HCT116 (cell line): ENCODE results near the gene HEPN1. TPM values are rescaled to one million over a fixed set of nuclear protein-coding genes. Genes with fewer than 3 reads are reported as not detected.
A peak's percentile ranks its signal among the peaks of the same experiment; 100 is the strongest.

Source experiments
- ATAC-seq: fragments of 200-7000 bp; cut with Tn5 transposase; 2 replicates; pipeline ENCODE4 v1.9.1; 2020; ENCODE audit warnings: mild to moderate bottlenecking, moderate library complexity
- BruUV-seq: library from RNA; stranded (reverse); fragments of 400-500 nt; replicated peaks from 2 replicates; lab custom pipeline; 2021; lab: Mats Ljungman, UMichigan
- CTCF ChIA-PET: fragments of 300-600 bp; sonication (Branson Sonifier 250); formaldehyde crosslinking; loops from one replicate; lab custom pipeline; 2021; ENCODE audit warnings: antibody characterized with exemption; lab: Charles Lee
- POLR2A ChIA-PET: fragments of 300-600, 350-600 bp; sonication (Branson Sonifier 250); formaldehyde crosslinking; loops from one replicate; lab custom pipeline; 2021; ENCODE audit warnings: antibody characterized with exemption; lab: Charles Lee
- RAD21 ChIA-PET, 2 experiments: fragments of 300-600 bp; sonication (Branson Sonifier 250); formaldehyde crosslinking; loops; one replicate each; lab custom pipeline; 2023; ENCODE audit warnings: low total read pairs in 2 of 2; ENCODE audit not compliant: uncharacterized antibody in 2 of 2, unreplicated experiment in 2 of 2, low non-redundant PET in 1 of 2; lab: Charles Lee
- DNase-seq: peaks from one replicate; pipeline ENCODE4 v3.0.0-alpha.2; 2010; ENCODE audit warnings: low read depth, low spot score
- H2AFZ ChIP-seq: fragments of 200-600 bp; shearing (Covaris generic), sonication (generic); 2 replicates; pipeline ENCODE4 v1.6.1; 2017; ENCODE audit warnings: low read depth, mixed run types, mixed read lengths, antibody characterized with exemption, low read length; ENCODE audit not compliant: poor library complexity, severe bottlenecking
- H3K27ac ChIP-seq: 2 replicates; pipeline ENCODE4 v1.5.1; 2012; ENCODE audit warnings: low read depth, low read length
- H3K27me3 ChIP-seq: fragments of 200-600 bp; sonication (generic); 2 replicates; pipeline ENCODE4 v1.6.1; 2016; ENCODE audit warnings: mixed run types, low read length, mixed read lengths; ENCODE audit not compliant: insufficient read depth
- H3K36me3 ChIP-seq, 2 experiments: fragments of 200-500 bp in 1 of 2; fragments of 200-600 bp in 1 of 2; sonication (Bioruptor generic) in 1 of 2; sonication (generic) in 1 of 2; 2 replicates each; pipeline versions ENCODE4 v1.5.1 to v1.6.1; 2014 to 2016; ENCODE audit warnings: low read length in 2 of 2, inconsistent platforms in 1 of 2, mixed read lengths in 1 of 2, mixed run types in 1 of 2; ENCODE audit not compliant: insufficient read depth in 2 of 2, control insufficient read depth in 1 of 2
- H3K4me1 ChIP-seq, 2 experiments: fragments of 200-600 bp in 1 of 2; sonication (generic) in 1 of 2; 2 replicates each; pipeline versions ENCODE4 v1.5.1 to v1.6.1; 2012 to 2017; ENCODE audit warnings: low read length in 2 of 2, inconsistent platforms in 1 of 2, mild to moderate bottlenecking in 1 of 2, mixed read lengths in 1 of 2, mixed run types in 1 of 2, moderate library complexity in 1 of 2; ENCODE audit not compliant: insufficient read depth in 2 of 2, control insufficient read depth in 1 of 2
- H3K4me2 ChIP-seq: fragments of 200-600 bp; sonication (generic); 2 replicates; pipeline ENCODE4 v1.6.1; 2017; ENCODE audit warnings: mixed run types, low read length, mixed read lengths
- H3K4me3 ChIP-seq, 2 experiments: fragments of 200-600 bp in 1 of 2; sonication (generic) in 1 of 2; replicated peaks in 1 of 2; 2 replicates each; pipeline ENCODE4 v1.5.1; 2011 to 2016; ENCODE audit warnings: low read length in 2 of 2, control low read depth in 1 of 2, low read depth in 1 of 2, mild to moderate bottlenecking in 1 of 2, mixed read lengths in 1 of 2, mixed run types in 1 of 2
- H3K79me2 ChIP-seq: fragments of 200-600 bp; sonication (generic); 2 replicates; pipeline ENCODE4 v1.6.1; 2017; ENCODE audit warnings: mild to moderate bottlenecking, mixed run types, low read length, moderate library complexity, mixed read lengths; ENCODE audit not compliant: insufficient read depth
- H3K9ac ChIP-seq: fragments of 200-600 bp; sonication (generic); 2 replicates; pipeline ENCODE4 v1.6.1; 2016; ENCODE audit warnings: low read length, mixed read lengths
- H3K9me2 ChIP-seq: fragments of 200-600 bp; sonication (generic), shearing (Covaris generic); 2 replicates; pipeline ENCODE4 v1.6.1; 2017; ENCODE audit warnings: mixed run types, mild to moderate bottlenecking, moderate library complexity; ENCODE audit not compliant: insufficient read depth
- H3K9me3 ChIP-seq, 2 experiments: fragments of 200-500 bp in 1 of 2; fragments of 200-600 bp in 1 of 2; sonication (Bioruptor generic) in 1 of 2; sonication (generic) in 1 of 2; 2 replicates each; pipeline ENCODE4 v1.6.1; 2014 to 2017; ENCODE audit warnings: low read length in 2 of 2, mixed read lengths in 2 of 2, inconsistent platforms in 1 of 2, low read depth in 1 of 2, mild to moderate bottlenecking in 1 of 2, mixed run types in 1 of 2, moderate library complexity in 1 of 2; ENCODE audit not compliant: control insufficient read depth in 1 of 2, insufficient read depth in 1 of 2
- H4K20me1 ChIP-seq: fragments of 200-600 bp; sonication (generic), shearing (Covaris generic); 2 replicates; pipeline ENCODE4 v1.6.1; 2017; ENCODE audit warnings: mixed run types, mild to moderate bottlenecking, moderate library complexity; ENCODE audit not compliant: insufficient read depth
- CBX3 ChIP-seq: IDR thresholded peaks from 2 replicates; pipeline ENCODE4 v1.6.1; 2012; ENCODE audit warnings: low read depth
- CEBPB ChIP-seq: IDR thresholded peaks from 2 replicates; pipeline ENCODE4 v1.6.1; 2012; ENCODE audit warnings: low read depth
- EGR1 ChIP-seq: IDR thresholded peaks from 2 replicates; pipeline ENCODE4 v1.6.1; 2012; ENCODE audit warnings: low read depth
- ELF1 ChIP-seq: IDR thresholded peaks from 2 replicates; pipeline ENCODE4 v1.6.1; 2012; ENCODE audit warnings: low read depth, borderline replicate concordance
- EZH2 ChIP-seq: fragments of 200-600 bp; sonication (generic); IDR thresholded peaks from 2 replicates; pipeline ENCODE4 v1.6.1; 2017; ENCODE audit warnings: antibody characterized with exemption, mixed run types
- FOSL1 ChIP-seq: IDR thresholded peaks from 2 replicates; pipeline ENCODE4 v1.6.1; 2012; ENCODE audit warnings: low read depth
- JUND ChIP-seq: IDR thresholded peaks from 2 replicates; pipeline ENCODE4 v1.6.1; 2012
- POLR2A ChIP-seq: IDR thresholded peaks from 2 replicates; pipeline ENCODE4 v1.7.0; 2011; ENCODE audit warnings: borderline replicate concordance; ENCODE audit not compliant: insufficient read depth, insufficient read length; ENCODE audit errors: extremely low read depth
- SIN3A ChIP-seq: IDR thresholded peaks from 2 replicates; pipeline ENCODE4 v1.6.1; 2012; ENCODE audit warnings: low read depth
- SP1 ChIP-seq: IDR thresholded peaks from 2 replicates; pipeline ENCODE4 v1.6.1; 2012; ENCODE audit warnings: low read depth
- SRF ChIP-seq: IDR thresholded peaks from 2 replicates; pipeline ENCODE4 v1.6.1; 2012; ENCODE audit warnings: low read depth
- TCF7L2 ChIP-seq: IDR thresholded peaks from 2 replicates; pipeline ENCODE4 v1.7.0; 2011; ENCODE audit warnings: borderline replicate concordance, inconsistent platforms; ENCODE audit not compliant: insufficient read depth, insufficient read length; ENCODE audit errors: extremely low read depth
- YY1 ChIP-seq: IDR thresholded peaks from 2 replicates; pipeline ENCODE4 v1.6.1; 2011; ENCODE audit warnings: low read length, low read depth, moderate library complexity, mild to moderate bottlenecking; ENCODE audit not compliant: insufficient replicate concordance; ENCODE audit errors: extremely low read depth
- ZFX ChIP-seq: fragments of 450-650 bp; IDR thresholded peaks from 2 replicates; pipeline ENCODE4 v1.6.1; 2017
- ZNF274 ChIP-seq: fragments of 200-500 bp; sonication (Bioruptor generic); IDR thresholded peaks from 2 replicates; pipeline ENCODE4 v1.6.1; 2014; ENCODE audit warnings: mild to moderate bottlenecking, low read depth, low read length, inconsistent platforms
- intact Hi-C: fragments of 100-400 bp; cut with micrococcal nuclease; formaldehyde crosslinking; loops from 2 replicates; pipeline ENCODE4 v1.10.0; 2022
- total RNA-seq: library from RNA; stranded (reverse); gene quantifications from one replicate; pipeline ENCODE4 v1.2.1, GENCODE V29; 2021; ENCODE audit not compliant: unreplicated experiment
- TF ChIP-seq, protein P1 (sequence below): IDR thresholded peaks from 2 replicates; pipeline ENCODE4 v1.6.1; 2012; ENCODE audit warnings: low read depth
- TF ChIP-seq, protein P2 (sequence below): IDR thresholded peaks from 2 replicates; pipeline ENCODE4 v1.6.1; 2011; ENCODE audit warnings: mild to moderate bottlenecking, low read length, moderate library complexity; ENCODE audit not compliant: insufficient replicate concordance; ENCODE audit errors: extremely low read depth
- TF ChIP-seq, protein P3 (sequence below): IDR thresholded peaks from 2 replicates; pipeline ENCODE4 v1.6.1; 2012

The HEPN1 gene
- total RNA-seq, 1 experiment from 2014 or later, result not detected

DNA sequence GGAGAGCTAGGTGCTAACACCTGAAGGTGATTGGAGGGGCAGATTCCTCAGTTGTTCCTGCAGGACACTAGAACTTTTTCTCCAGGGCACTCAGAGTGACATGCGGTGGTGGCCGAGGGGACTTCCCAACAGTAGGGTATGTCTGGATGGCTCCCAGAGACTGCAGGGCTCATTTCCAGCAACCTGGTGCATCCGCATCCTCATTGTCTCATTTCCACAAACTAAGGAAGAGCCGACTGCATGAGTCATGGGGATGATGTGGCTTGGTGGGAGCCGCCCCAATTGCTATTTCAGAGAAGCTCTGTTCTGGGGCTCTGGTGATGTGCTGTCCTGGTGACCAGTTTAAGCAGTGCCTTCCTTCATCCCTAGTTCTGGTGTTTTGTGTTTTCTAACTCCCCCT lies 18.6 kb upstream of the HEPN1 start:
- POLR2A ChIA-PET, result interaction anchor here (1.6 kb wide), 1 partner anchor 24 kb away, joined by 8 read pairs; no protein-coding TSS in a partner anchor
- ATAC-seq (peak; percentile 82), DNase-seq (peak; percentile 23)
- H3K9me3 ChIP-seq, result no peaks in the 10 kb centered on the region
- H3K79me2 ChIP-seq, result no peaks in the 10 kb centered on the region
- H2AFZ ChIP-seq, result peak overlapping the region; percentile 24
- H3K4me1 ChIP-seq, result peaks cover 6 to 42% of the 10 kb centered on the region in 2 experiments
- H3K9ac ChIP-seq, result no peak overlapping the region
- H3K4me2 ChIP-seq, result peak overlapping the region; percentile 69
- no TSS peak for BruUV-seq
- RAD21 ChIA-PET, result no interaction called here
- no peak for TF ChIP-seq EGR1
- TF ChIP-seq SIN3A, result 0 out of 2 replicates have a peak, but pooled peaks have one; percentile 43
- TF ChIP-seq, protein P1, sequence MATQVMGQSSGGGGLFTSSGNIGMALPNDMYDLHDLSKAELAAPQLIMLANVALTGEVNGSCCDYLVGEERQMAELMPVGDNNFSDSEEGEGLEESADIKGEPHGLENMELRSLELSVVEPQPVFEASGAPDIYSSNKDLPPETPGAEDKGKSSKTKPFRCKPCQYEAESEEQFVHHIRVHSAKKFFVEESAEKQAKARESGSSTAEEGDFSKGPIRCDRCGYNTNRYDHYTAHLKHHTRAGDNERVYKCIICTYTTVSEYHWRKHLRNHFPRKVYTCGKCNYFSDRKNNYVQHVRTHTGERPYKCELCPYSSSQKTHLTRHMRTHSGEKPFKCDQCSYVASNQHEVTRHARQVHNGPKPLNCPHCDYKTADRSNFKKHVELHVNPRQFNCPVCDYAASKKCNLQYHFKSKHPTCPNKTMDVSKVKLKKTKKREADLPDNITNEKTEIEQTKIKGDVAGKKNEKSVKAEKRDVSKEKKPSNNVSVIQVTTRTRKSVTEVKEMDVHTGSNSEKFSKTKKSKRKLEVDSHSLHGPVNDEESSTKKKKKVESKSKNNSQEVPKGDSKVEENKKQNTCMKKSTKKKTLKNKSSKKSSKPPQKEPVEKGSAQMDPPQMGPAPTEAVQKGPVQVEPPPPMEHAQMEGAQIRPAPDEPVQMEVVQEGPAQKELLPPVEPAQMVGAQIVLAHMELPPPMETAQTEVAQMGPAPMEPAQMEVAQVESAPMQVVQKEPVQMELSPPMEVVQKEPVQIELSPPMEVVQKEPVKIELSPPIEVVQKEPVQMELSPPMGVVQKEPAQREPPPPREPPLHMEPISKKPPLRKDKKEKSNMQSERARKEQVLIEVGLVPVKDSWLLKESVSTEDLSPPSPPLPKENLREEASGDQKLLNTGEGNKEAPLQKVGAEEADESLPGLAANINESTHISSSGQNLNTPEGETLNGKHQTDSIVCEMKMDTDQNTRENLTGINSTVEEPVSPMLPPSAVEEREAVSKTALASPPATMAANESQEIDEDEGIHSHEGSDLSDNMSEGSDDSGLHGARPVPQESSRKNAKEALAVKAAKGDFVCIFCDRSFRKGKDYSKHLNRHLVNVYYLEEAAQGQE, result no peak
- TF ChIP-seq SP1, result peak; percentile 57
- TF ChIP-seq TCF7L2, result peak; percentile 31
- TF ChIP-seq, protein P2, sequence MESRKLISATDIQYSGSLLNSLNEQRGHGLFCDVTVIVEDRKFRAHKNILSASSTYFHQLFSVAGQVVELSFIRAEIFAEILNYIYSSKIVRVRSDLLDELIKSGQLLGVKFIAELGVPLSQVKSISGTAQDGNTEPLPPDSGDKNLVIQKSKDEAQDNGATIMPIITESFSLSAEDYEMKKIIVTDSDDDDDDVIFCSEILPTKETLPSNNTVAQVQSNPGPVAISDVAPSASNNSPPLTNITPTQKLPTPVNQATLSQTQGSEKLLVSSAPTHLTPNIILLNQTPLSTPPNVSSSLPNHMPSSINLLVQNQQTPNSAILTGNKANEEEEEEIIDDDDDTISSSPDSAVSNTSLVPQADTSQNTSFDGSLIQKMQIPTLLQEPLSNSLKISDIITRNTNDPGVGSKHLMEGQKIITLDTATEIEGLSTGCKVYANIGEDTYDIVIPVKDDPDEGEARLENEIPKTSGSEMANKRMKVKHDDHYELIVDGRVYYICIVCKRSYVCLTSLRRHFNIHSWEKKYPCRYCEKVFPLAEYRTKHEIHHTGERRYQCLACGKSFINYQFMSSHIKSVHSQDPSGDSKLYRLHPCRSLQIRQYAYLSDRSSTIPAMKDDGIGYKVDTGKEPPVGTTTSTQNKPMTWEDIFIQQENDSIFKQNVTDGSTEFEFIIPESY, result no peak
- no peak for TF ChIP-seq POLR2A
- TF ChIP-seq SRF, result no peak
- TF ChIP-seq ELF1, result no peak
- peak; percentile 86 for TF ChIP-seq FOSL1
- no peak for TF ChIP-seq CEBPB
- TF ChIP-seq, protein P3, sequence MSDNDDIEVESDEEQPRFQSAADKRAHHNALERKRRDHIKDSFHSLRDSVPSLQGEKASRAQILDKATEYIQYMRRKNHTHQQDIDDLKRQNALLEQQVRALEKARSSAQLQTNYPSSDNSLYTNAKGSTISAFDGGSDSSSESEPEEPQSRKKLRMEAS, result no peak
- peak; percentile 79 for TF ChIP-seq JUND
- TF ChIP-seq EZH2, result no peak
- TF ChIP-seq YY1, result no peak
- no peak for TF ChIP-seq ZNF274
- TF ChIP-seq ZFX, result no peak
- TF ChIP-seq CBX3, result 0 out of 2 replicates have a peak, but pooled peaks have one; percentile 59
- H3K9me2 ChIP-seq, result 0 out of 2 replicates have a peak, but pooled peaks cover 3% of the 10 kb centered on the region
- H3K27ac ChIP-seq, result no peak overlapping the region
- no peaks in the 10 kb centered on the region for H4K20me1 ChIP-seq
- H3K4me3 ChIP-seq, result peak overlapping the region in 1 of 2 experiments; percentile 21; a peak in 2 of 4 replicates
- H3K36me3 ChIP-seq, result no peaks in the 10 kb centered on the region
- H3K27me3 ChIP-seq, result no peaks in the 10 kb centered on the region
- CTCF ChIA-PET, result interaction anchor here (1.3 to 1.6 kb wide), 2 partner anchors 12 to 24 kb away, joined by 3 to 4 read pairs; no protein-coding TSS in a partner anchor
- intact Hi-C loops, result no loop called here
